KOPT-K1 (cell line): ENCODE results near the gene COPRS.
"Not testable (repeated sequence)": the region's sequence is repeated elsewhere in the genome, so short reads cannot be mapped to it uniquely, and the experiment has no call there.

Experiments used
- H3K27ac ChIP-seq: fragments of 200-600 bp; sonication (generic); 2 replicates; pipeline ENCODE4 v1.5.1; 2016; ENCODE audit warnings: antibody characterized with exemption, mild to moderate bottlenecking, low read depth, low read length; ENCODE audit not compliant: poor library complexity, severe bottlenecking
- H3K36me3 ChIP-seq: fragments of 200-600 bp; sonication (generic); 2 replicates; pipeline ENCODE4 v1.5.1; 2017; ENCODE audit warnings: antibody characterized with exemption, mild to moderate bottlenecking, low read length, moderate library complexity; ENCODE audit not compliant: insufficient read depth
- H3K9me3 ChIP-seq: fragments of 200-600 bp; sonication (generic); 2 replicates; pipeline ENCODE4 v1.5.1; 2017; ENCODE audit warnings: antibody characterized with exemption, low read length, mild to moderate bottlenecking; ENCODE audit not compliant: insufficient read depth, poor library complexity, severe bottlenecking

Gene COPRS

DNA sequence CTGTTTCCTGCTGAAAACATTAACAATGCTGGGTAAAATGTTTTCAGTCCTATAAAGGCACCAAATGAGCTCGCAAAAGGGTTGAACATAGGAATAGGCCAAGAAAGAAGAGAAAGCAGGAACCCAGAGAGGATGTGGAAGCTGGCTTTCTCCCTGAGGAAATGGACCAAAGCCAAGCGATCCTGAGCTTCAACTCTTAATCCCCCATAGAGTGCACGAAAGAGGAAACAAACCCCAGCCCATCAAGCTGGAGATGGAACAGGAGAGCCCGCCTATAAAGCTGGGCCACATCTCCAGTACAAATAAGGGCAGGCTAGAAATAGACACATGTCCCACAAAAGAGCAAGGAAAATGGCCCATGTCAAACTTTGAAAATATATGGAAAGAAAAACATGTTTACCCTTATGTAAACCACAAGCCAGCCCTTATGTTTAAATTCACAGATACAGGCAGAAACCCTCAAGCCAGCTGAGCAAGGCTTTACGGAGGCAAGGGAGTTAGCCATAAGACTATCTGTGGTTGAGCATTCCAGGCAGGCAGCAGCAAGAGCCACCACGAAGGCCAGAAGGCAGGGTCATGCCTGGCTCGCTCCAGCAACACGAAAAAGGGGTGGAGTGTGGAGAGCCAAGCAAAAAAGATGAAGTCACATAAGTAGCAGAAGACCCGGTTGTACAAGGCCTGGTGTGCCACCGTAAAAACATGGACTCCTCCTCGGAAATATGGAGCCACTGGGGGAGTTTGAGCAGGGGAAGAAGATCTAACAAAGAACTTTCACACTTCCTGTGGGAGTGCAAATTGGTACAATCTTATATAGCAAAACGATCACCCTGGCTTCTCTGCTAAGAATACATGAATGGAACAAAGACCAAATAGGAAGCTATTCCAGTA, 27.8 kb downstream of the COPRS start:
- no peaks in the 10 kb centered on the region for H3K9me3 ChIP-seq

DNA sequence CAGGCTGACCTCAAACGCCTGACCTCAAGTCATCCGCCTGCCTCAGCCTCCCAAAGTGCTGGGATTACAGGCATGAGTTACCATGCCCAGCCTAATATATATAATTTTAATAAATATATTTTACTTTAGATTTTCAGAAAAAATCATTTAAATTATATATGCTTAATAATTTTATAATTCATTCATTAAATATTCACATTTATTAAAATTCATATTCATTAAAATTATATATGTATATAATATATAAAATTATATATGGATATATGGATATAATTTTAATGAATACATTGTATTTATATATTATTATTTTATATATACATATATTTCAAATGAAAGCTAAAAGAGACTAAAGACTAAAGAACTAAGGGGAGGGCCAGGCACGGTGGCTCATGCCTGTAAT, 29.4 kb downstream of the COPRS start:
- no peak overlapping the region for H3K27ac ChIP-seq
- H3K9me3 ChIP-seq, result no peaks in the 10 kb centered on the region
- H3K36me3 ChIP-seq, result no peaks in the 10 kb centered on the region

More for the DNA sequence above, 27.8 kb downstream of the COPRS start:
- H3K36me3 ChIP-seq, result no peaks in the 10 kb centered on the region
- no peak overlapping the region for H3K27ac ChIP-seq

DNA sequence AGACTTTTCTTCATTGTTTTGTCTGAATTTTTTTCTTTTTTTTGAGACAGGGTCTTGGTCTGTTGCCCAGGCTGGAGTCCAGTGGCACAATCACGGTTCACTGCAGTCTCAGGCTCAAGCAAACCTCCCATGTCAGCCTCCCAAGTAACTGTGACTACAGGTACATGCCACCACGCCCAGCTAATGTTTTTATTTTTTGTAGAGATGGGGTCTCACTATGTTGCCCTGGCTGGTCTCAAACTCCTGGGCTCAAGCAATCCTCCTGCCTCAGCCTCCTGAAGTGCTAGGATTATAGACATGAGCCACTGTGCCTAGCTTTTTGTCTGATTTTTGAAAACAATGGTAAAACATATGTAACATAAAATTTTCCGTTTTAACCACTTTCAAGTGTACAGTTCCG, 30.1 kb downstream of the COPRS start:
- H3K9me3 ChIP-seq, H3K36me3 ChIP-seq, H3K27ac ChIP-seq: not testable (repeated sequence)

DNA sequence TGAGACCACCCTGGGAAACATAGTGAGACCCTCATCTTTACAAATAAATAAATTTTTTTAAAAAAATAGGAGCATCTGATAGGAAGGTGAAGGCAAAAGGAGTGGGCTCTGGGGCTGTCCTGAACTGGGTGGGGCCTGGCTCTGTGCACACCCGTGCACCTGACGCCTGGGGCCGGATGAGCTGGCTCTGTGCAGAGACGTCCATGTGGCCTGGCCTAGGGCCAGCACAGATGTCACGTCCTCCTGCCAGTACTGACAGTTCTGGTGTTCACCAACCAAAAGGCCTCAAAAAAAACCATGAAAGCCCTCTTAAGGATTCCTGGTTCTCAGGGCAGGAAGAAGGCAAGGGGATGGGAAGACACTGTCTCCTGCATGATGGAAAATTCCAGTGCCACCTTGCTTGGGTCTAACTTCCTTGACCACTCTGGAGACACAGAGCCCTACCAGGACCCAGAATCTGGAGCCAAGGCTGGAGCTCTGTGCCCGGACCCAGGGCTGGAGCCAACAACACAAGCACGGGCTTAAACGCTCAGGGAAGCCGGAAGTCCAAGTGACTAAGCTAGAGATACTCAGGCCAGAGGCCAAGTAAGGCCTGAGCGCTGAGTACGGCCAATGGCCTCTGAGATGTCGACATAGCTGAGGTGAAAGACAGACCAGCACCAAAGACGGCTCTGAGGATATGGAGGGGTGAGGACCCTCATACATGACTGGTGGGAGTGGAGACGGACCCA, 32.9 kb downstream of the COPRS start:
- Histone ChIP-seq H3K27ac (no peak overlapping the region), H3K9me3 (no peaks in the 10 kb centered on the region), H3K36me3 (no peaks in the 10 kb centered on the region)

DNA sequence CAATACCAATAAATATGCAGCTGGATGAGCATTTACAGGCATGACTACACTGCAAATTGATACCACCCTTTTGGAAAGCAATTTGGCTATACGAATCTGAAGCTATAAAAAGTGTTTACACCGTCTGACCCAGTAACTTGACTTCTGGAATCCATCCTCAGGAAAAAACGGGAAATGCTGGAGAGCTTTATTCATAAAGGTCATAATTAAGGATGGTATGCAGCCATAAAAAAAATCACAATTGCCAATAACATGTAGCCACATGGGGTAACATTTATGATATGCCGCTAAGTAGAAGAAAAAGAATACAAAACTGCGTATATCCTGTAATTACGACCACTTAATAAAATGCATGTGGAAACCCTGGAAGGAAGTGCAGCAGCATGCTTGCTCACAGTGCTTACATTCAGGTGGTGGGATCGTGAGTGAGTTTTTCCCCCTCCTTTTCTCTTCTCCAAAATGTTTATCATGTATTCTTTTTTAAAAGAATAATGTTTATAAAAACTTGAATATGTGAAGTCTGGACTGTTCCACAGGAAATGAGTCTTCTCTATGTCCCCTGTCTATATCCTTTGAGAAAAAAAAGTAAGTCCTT, 34.2 kb downstream of the COPRS start:
- Histone ChIP-seq H3K9me3 (no peaks in the 10 kb centered on the region), H3K36me3 (no peaks in the 10 kb centered on the region), H3K27ac (no peak overlapping the region)

DNA sequence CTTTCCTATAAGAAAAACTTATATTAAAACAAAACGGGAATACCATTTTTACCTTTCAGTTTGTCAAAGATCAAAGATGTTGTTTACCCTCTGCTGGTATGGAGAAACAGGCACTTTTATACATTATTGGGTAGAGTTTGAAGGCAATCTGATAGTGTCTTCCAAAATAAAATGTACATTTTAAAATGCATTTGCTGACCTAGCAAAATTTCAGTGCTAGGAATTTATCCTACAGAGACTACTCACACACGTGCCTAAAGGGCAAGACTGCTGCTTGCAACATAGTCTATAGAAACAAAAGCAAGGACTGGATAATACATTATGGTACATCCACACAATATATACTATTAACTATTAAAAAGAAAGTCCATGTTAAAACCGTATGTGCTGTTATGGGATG, 36.0 kb downstream of the COPRS start:
- Histone ChIP-seq H3K36me3 (no peaks in the 10 kb centered on the region), H3K27ac (no peak overlapping the region), H3K9me3 (no peaks in the 10 kb centered on the region)

DNA sequence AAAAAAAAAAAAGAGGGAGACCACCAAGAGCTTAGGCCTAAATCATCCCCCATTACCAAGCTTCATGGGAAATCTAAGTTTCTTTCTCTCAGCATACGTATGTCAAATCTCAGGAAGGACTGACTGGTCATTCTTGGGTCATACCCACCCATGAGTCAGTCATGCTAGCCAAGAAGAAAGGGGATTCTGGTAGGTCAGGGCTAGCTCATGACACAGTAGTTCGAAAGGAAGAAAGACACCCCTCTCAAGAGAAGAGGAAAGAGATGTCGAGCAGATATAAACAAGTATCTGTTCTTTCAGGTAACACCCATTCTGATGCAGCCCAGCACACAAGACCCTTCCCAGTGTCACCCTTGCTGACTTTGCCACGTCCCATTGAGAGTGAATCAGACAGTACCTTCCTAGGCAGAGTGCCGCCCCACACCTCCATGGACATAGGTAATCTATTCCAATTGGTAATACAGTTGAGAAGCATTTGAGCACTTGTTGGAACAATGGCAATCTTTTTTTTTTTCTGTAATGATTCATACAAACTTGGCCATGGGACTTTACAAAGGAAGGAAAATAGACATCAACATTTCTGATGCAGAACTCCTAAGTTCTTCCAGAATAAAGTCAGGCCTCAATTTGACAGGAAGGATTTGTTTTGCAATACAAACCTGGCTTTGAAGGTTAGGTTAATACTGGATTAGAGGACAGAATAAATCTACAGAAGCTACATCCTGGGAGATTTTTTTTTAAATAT, 38.2 kb downstream of the COPRS start:
- Histone ChIP-seq H3K27ac (no peak overlapping the region), H3K36me3 (no peaks in the 10 kb centered on the region), H3K9me3 (no peaks in the 10 kb centered on the region)

DNA sequence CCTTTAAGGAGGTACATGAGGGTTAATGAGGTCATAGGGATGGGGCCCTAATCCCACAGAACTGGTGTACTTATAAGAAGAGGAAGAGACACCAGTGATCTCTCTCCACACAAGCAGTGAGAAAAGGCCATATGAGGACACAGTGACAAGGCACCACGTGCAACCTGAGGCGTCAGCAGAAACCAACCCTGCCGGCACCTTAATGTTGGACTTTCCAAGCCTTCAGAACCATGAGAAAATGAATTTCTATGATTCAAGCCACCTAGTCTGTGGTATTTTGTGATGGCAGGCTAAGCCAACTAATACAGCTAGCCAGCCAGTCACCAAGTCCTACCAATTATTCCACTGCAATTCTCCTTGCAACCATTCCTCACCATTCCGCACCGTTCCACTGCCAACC, 39.5 kb downstream of the COPRS start:
- H3K36me3 ChIP-seq, result no peaks in the 10 kb centered on the region
- no peak overlapping the region for H3K27ac ChIP-seq
- H3K9me3 ChIP-seq, result no peaks in the 10 kb centered on the region

DNA sequence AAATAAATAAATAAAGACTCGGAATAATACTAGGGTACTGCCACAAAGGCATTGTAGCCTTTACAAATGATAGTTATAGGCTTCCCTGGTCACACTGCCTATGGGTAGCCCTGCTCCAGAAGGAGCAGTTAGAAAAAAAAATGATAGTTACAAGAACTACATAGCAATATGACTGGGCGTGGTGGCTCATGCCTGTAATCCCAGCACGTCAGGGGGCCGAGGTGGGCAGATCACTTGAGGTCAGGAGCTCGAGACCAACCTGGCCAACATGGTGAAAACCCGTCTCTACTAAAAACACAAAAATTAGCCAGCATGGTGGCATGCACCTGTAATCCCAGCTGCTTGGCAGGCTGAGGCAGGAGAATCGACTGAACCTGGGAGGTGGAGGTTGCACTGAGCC, 40.2 kb downstream of the COPRS start:
- not testable (repeated sequence) for H3K36me3 ChIP-seq, H3K9me3 ChIP-seq

DNA sequence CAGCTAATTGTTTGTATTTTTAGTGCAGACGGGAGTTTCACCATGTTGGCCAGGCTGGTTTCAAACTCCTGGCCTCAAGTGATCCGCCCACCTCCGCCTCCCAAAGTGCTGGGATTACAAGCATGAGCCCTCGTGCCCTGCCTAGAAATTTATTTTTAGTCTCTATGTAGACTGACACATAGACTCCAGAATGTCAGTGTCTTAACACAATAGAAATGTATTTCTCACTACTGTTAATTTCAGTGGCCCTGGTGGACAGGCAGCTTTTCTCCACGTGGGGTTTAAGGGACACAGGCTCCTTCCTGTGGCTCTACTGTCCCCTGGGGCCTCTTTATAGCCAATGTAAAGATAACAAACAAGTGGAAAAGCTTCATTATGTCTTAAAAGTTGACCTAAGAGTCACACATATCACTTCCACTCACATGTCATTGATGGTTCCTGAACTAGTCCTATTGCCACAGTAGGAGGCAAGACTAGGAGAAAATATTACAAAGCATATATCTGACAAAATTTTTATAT, 43.8 kb downstream of the COPRS start:
- Histone ChIP-seq H3K9me3 (no peaks in the 10 kb centered on the region), H3K36me3 (no peaks in the 10 kb centered on the region), H3K27ac (no peak overlapping the region)

More for the DNA sequence above, 40.2 kb downstream of the COPRS start:
- H3K27ac ChIP-seq, result not testable (repeated sequence)

DNA sequence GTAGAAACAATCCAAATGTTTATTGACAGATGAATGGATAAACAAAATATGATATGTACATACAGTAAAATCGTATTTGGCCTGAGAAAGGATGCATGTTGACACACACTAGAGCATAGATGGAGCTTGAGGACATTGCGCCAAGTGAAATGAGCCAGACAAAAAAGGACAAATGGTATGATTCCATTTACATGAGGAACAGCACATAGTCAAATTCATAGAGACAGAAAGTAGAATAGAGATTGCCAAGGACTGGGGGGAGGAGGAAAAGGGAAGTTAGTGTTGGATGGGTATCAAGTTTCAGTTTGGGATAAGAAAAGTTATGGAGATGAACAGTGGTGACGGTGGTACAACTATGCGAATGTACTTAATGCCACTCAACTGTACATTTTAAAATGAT, 47.9 kb downstream of the COPRS start:
- H3K9me3 ChIP-seq, result no peaks in the 10 kb centered on the region
- H3K27ac ChIP-seq, result no peak overlapping the region
- H3K36me3 ChIP-seq, result no peaks in the 10 kb centered on the region

DNA sequence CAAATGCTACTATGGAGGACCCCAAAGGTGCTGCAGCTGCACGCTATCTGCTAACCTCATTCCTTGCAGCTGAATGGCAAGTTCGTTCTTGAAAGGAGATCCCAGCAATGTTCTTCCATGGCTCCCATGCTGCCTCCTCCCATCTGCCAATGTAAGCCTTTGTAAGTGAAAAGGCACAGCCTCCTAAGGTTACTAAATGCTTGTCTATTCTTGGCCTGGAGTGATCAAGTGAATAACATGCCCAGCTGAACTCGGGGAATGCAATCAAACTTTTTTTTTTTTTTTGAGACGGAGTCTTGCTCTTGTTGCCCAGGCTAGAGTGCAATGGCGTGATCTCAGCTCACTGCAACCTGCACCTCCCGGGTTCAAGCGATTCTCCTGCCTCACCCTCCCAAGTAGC, 49.2 kb downstream of the COPRS start:
- H3K36me3 ChIP-seq, H3K27ac ChIP-seq, H3K9me3 ChIP-seq: not testable (repeated sequence)

DNA sequence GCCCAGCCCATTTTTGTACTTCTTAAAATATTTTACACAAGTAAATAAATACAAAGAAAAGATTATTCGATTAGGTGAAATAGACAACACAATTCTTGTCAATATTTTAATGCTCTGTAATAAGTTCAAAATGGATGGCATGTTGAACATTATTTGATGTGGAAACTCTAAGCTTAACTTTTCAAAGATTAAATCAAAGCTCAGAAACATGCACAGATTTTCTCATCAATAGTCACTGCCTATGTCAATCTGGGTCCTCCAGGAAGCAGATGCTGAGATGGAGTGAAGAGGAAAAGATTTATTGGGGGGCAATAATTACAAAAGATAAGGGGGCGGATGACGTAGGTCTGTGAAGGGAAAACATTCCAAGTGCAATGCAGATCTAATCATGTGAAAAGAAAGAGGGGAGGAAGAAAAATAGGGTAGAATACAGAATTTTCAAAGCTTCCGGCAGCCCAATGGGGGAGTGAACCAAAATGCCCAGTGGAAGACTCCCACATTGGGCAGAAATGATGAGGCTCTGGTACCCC, 50.5 kb downstream of the COPRS start:
- H3K9me3 ChIP-seq, result no peaks in the 10 kb centered on the region
- no peaks in the 10 kb centered on the region for H3K36me3 ChIP-seq
- H3K27ac ChIP-seq, result no peak overlapping the region

DNA sequence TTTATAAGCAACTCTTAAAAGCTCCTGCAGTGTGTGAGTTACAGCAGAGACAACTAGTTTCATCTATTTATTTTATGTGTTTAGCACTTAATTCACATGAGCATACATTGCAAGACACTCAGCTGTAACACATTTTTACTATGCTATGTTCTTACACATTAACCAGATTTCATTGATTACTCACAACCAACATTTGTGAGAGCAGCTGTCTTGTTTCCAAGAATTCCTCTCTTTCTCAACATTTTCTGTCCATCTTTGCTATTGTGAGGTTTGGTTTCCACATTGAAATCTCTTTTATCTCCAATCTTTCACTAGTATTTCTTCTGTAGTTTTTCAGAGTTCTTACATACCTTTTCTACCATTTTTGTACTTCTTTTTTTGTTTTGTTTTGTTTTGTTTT, 51.2 kb downstream of the COPRS start:
- no peaks in the 10 kb centered on the region for H3K36me3 ChIP-seq
- no peaks in the 10 kb centered on the region for H3K9me3 ChIP-seq
- no peak overlapping the region for H3K27ac ChIP-seq
